ENCODE measurements around the gene PRIMPOL.
"Not testable (repeated sequence)": the region's sequence is repeated elsewhere in the genome, so short reads cannot be mapped to it uniquely, and the experiment has no call there.

Gene PRIMPOL, protein sequence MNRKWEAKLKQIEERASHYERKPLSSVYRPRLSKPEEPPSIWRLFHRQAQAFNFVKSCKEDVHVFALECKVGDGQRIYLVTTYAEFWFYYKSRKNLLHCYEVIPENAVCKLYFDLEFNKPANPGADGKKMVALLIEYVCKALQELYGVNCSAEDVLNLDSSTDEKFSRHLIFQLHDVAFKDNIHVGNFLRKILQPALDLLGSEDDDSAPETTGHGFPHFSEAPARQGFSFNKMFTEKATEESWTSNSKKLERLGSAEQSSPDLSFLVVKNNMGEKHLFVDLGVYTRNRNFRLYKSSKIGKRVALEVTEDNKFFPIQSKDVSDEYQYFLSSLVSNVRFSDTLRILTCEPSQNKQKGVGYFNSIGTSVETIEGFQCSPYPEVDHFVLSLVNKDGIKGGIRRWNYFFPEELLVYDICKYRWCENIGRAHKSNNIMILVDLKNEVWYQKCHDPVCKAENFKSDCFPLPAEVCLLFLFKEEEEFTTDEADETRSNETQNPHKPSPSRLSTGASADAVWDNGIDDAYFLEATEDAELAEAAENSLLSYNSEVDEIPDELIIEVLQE

DNA sequence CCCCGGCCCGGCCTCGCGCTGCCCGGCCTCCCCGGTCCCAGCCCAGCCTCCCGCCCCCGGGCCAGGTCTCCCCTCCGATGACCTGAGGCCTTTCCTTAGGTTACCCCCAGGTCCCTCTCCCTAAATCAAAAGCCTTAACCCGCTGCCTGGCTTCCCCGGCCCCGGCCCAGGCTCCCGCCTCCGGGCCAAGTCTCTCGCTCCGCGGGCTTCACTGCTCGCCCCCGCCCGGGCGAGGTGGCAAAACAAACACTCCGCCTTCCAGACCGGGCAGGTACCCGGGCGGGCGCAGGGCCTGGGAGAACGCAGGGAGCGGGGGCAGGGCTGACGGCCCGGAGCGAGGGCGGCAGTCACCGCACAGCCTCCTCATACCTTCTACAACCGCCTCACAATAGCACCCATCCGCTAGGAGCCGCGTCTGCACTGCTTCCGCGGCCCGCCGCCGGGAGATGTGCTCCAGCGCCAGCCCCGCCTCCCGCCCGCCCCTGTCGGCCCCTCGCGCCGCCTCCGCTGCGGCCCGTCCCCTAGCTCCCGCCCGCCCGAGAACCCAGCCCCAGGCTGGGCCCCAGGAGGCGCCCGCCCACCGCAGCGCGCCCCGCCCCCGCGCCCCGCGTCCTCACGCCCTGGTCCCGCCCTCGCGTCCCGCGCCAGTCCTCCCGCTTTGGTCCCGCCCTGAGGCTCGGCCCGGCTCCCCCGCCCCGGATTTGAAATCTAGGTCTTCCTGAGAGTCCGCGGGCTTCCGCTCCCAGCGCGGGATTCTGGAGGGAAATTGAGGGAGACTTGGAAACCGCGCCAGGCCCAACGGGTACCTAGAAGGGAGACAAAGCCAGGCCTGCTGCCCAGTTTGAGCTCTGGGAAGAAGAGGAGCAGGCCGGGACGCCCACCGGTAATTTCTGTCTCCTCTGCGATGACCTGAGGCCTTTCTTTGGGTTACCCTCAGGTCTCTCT is at the start of gene PRIMPOL, which contains the start of gene CASP3:
Gene PRIMPOL, plus strand, starts transcription at position 713 of the 945 bp plus-strand sequence. CDS start 7,403 bp downstream, outside the sequence.
Gene CASP3, minus strand, starts transcription at position 422 of the 945 bp plus-strand sequence. CDS start 10,994 bp downstream, outside the sequence.
- DNase-seq (ENCODE audit: low read depth, low spot score), result peak; percentile 86

DNA sequence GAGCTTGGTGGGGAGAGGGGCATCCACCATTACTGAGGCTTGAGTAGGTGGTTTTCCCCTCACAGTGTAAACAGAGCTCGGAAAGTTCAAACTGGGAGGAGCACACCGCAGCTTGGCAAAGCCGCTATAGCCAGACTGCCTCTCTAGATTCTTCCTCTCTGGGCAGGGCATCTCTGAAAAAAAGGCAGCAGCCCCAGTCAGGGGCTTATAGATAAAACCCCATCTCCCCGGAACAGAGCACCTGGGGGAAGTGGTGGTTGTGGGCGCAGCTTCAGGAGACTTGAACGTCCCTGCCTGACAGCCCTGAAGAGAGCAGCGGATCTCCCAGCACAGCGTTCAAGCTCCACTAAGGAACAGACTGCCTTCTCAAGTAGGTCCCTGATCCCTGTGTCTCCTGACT is 48.6 kb upstream of the PRIMPOL start:
- not testable (repeated sequence) for DNase-seq (ENCODE audit: low read depth, low spot score)

DNA sequence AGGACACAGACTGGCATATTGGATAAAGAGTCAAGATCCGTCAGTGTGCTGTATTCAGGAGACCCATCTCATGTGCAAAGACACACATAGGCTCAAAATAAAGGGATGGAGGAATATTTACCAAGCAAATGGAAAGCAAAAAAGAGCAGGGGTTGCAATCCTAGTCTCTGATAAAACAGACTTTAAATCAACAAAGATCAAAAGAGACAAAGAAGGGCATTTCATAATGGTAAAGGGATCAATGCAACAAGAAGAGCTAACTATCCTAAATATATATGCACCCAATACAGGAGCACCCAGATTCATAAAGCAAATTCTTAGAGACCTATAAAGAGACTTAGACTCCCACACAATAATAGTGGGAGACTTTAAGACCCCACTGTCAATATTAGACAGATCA is 46.7 kb upstream of the PRIMPOL start:
- not testable (repeated sequence) for DNase-seq (ENCODE audit: low read depth, low spot score)

DNA sequence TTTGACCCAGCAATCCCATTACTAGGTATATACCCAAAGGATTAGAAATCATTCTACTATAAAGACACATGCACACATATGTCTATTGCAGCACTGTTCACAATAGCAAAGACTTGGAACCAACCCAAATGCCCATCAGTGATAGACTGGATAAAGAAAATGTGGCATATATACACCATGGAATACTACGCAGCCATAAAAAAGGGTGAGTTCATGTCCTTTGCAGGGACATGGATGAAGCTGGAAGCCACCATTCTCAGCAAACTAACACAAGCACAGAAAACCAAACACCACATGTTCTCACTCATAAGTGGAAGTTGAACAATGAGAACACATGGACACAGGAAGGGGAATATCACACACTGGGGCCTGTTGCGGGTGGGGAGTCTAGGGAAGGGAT is 42.1 kb upstream of the PRIMPOL start:
- DNase-seq (ENCODE audit: low read depth, low spot score), result not testable (repeated sequence)

DNA sequence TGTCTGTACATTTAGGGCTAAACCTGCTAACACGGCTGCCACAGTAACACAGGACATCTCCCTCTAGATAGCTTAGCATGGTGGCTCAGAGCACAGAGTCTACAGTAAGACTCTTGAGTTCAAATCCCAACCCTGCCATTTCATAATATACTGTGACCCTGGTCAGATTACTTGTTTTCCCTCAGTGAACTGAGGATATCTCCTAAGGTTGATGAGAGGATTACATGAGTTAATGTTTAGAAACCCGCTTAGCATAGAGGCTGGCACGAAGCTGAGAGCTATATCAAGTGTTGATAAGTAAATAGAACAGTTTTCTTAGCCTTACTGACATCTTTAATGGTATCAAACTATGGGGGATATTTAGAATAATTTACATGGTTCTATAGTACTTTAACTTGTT is 37.5 kb upstream of the PRIMPOL start:
- DNase-seq (ENCODE audit: low read depth, low spot score), result no peak

DNA sequence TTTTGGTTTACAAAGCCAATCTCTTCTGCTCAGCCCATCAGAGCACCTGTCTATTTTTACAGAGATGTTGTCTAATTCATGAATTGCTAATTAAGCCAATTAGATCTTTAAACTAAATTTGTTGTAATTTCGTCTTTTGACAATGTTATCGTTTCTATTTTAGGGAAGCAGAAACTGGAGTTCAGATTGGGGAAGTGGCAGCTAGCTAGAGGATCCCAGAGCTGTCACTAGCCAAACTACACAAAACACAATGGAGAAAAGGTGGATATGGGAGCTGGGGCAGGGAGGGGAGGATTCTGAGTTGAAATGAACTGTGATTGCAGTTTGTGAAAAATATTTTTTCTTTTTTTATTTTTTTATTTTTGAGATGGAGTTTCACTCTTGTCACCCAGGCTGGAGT is 36.1 kb upstream of the PRIMPOL start:
- no peak for DNase-seq (ENCODE audit: low read depth, low spot score)

DNA sequence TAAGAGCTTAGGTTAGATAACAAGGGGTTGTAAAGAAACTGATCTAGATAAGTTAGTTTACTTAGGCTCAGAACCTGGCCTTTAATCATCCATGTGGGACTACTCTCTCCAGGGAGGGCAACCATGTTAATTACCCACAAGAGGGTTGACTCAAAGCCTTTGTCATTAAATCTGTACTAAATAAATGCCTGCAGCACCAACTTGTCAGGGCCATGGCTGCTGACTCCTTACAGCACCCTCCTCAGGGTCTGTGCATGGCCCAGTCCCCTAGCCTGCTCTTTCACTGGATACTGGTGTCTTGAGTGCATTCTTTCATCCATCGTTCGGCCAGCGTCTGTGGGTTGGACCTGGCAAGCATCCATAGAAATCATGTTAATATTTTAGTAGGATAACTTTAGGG is 35.0 kb upstream of the PRIMPOL start:
- DNase-seq (ENCODE audit: low read depth, low spot score), result no peak

DNA sequence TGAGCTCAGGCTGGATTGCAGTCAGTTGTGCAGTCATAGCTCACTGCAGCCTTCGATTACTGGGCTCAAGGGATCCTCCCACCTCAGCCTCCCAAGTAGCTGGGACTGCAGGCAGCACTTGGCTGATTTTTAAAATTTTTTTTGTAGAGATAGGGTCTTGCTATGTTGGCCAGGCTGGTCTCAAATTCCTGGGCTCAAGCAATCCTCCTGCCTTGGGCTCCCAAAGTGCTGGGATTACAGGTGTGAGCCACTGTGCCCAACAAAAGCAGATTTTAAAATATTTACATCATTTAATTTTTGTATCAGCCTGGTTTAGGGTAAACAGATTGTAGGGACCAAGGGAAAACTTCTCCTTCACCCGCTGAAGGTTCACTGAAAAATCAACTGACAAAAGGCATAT is 33.4 kb upstream of the PRIMPOL start:
- DNase-seq (ENCODE audit: low read depth, low spot score), result not testable (repeated sequence)

DNA sequence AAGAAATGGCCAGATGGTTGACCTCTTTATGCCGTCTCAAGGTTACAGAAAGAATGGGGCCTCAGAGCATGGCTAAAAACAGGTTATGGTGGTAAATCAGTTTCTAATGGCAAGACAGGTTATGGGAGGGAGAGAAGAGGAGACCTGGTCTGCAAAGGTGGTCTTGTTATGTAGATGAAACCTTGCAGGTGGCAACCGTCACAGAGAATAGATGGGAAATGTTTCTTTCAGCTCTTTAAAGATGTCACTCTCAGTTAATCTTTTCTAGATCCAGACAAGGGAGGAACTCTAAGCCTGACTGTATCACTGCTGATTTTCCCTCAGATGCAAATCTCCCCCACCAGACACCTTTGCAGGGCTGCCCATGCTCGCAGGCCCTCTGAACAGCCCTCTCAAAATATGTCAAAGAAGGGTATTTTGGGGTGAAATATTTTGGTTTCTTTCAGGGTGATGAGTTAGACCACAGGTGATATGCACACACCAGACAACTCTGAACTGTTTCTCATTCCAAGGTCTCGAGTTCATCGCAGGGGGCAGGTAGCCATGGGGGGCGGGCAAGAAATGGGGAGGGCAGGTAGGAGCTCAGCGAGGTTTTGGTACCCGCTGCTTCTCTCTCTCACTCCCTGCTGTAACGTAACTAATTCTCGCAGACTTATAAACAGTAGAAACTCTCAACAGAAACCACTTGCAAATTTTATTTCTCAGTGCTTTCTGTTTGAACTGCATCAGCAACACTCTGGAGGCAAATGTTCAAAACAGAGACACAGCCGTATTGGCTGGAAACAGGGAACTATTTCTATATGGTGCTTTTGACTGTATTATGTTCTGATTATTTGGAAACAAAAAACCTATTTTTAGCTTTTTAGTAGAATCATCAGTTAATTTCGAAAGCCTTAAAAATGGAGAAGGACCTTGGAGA is 32.6 kb upstream of the PRIMPOL start:
- DNase-seq (ENCODE audit: low read depth, low spot score), result no peak

DNA sequence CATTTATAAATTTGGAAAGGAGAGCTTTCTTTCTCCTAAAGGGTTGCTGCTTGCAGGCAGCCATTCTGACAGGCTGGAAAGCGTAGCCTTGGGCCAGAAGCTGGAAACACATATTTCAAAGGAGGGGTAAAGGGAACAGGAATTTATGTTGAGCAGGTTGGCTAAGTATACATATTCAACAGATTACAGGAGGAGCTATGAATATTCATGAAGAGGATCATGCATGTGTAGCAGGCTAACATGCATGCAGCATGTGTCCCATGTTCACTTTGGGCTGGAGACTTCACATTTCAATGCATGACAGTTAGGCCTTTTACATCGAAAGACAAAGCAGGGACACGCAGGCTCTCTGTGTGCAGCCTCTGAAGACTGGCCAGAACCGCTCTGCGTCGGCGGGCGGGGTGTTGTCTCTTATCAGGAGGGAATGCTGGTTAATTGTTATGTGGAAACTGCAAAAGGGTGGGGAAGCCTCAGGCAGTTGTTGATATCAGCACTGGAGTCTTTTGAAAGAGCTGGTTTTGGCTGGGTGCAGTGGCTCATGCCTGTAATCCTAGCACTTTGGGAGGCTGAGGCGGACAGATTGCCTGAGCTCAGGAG is 31.8 kb upstream of the PRIMPOL start:
- no peak for DNase-seq (ENCODE audit: low read depth, low spot score)

DNA sequence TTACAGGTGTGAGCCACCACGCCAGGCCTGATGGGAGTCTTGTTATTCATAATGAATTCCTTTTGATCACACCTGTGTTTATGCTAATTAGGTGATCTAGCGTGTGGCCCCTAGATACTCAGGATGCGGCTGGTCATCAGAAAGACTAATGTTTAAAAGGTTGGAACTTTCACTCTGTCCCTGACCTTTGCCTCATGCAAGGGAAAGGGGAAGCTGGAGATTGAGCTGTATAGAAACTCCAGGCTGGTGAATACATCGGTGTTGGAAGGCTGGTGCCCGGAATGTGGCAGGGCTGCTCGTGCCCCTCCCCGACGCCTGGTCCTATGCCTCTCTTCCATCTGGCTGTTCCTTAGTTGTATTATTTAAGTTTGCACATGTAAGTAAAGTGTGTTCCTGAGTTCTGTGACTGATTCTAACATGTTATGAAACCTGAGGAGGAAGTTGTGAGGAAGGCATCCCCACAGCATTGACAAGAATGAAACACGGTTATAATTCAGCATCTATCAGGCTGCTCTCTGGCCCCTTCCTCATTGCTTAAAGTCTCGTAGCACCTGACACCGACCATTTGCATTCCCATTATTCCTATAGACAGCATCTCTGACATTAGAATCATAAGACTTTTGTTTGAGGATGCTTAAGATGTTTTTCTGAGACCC is 29.2 kb upstream of the PRIMPOL start:
- no peak for DNase-seq (ENCODE audit: low read depth, low spot score)

DNA sequence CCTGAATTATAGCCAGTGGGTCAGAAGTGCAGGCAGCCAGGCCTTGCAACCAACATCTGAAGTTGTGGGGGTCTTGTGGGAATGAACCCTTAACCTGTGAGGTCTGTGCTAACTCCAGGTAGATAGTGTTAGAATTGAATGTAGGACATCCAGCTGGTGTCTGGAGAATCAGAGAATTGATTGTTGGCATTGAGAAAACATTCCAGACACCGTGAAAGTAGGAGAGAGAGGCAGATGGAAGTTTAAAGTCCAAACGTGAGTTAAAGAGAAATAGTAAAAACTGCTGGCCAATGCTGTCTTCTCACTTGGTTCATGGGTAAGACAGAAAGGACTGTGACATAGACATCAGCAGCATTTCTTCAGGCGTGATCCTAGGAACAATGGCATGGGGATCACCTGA is 28.0 kb upstream of the PRIMPOL start:
- DNase-seq (ENCODE audit: low read depth, low spot score), result no peak

DNA sequence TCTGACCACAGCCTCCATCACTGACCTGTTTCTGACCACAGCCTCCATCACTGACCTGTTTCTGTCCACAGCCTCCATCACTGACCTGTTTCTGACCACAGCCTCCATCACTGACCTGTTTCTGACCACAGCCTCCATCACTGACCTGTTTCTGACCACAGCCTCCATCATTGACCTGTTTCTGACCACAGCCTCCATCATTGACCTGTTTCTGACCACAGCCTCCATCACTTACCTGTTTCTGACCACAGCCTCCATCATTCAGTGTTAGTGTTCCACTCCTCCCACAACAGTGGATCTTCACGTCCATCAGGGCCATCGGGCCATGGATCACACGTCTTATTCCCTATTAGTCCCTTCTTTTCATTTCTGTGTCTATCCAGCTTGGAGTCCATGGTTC is 25.0 kb upstream of the PRIMPOL start:
- not testable (repeated sequence) for DNase-seq (ENCODE audit: low read depth, low spot score)

DNA sequence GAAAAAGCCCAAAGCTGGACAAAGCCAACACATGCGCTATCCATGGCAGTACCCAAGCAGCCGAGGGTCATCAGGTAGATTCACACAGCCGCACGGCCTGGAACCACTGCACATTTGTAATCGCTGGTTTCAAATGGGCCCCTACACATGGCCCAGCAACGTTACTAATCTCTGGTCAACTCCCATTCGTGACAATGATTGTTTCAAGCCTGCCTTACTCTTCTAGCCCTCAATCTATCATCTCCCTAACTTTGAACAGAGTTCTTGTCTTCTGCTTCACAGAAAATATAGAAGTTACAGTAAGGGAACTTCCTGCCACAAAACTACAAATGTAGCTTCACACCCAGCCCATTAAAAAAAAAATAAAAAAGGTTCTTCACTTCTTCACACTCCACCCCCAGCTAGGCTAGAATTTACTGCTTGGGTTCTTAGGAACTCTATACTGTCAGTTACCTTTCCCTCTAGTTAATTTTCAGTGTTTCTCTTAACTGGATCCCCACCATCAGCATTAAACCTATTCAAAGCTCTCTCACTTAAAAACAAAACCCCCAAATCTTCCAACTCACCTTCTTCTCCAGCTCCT is 24.5 kb upstream of the PRIMPOL start:
- DNase-seq (ENCODE audit: low read depth, low spot score), result no peak

DNA sequence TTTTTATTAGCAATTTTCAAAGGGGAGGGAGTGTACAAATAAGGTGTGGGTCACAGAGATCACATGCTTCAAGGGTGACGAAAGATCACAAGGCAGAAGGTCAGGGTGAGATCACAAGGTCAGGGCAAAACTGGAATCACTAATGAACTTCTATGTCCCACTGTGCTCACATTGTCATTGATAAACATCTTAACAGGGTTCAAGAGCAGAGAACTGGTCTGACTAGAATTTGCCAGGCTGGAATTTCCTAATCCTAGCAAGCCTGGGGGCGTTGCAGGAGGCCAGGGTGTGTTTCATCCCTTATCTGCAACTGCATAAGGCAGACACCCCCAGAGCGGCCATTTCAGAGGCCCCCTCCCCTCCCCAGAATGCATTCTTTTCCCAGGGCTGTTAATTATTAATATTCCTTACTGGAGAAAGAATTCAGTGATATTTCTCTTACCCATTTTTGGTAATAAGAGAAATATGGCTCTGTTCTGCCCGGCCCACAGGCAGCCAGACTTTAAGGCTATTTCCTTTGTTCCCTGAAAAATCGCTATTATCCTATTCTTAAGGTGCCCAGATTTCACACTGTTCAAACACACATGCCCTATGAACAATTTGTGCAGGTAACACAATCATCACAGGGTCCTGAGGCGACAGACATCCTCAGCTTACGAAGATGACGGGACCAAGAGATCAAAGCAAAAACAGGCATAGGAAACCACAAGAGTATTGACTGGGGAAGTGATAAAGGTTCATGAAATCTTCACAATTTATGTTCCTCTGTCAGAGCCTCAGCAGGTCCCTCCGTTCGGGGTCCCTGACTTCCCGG is 23.5 kb upstream of the PRIMPOL start:
- DNase-seq (ENCODE audit: low read depth, low spot score), result not testable (repeated sequence)

DNA sequence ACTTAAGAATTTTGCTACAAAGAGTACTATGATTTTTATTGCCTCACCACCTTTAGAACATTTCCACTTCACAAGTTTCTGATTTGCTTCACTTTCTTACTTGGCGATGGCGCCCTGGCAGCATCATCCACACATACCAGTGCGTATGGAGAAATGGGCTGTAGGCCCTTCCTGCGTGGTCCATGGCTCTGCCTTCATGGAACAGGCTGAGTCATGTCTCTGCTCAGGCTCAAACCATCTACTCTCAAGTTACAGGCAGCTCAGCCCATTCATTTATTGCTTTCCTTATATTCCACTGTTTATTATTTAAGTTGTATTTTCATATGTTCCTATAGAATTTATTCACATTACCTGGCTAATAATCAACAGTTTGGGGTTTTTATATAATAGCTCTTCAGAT is 21.4 kb upstream of the PRIMPOL start:
- no peak for DNase-seq (ENCODE audit: low read depth, low spot score)

DNA sequence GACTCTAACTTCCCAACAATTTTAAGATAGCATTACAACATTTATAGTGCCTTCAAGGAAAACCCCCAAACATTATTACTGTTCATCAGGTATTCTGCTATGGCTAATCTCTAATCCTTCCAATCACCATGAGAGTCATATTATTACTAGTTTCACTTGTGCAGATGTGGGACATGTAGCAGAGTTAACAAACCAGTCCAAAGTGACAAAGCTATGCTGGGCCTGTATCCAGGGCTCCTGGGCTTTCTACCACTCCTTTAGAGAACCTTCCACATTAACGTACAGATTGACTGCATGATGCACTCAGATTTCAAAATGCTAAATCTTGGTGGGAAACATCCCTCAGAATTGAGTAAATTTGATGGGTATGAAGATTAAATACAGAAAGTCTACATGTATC is 16.7 kb upstream of the PRIMPOL start:
- DNase-seq (ENCODE audit: low read depth, low spot score), result no peak

DNA sequence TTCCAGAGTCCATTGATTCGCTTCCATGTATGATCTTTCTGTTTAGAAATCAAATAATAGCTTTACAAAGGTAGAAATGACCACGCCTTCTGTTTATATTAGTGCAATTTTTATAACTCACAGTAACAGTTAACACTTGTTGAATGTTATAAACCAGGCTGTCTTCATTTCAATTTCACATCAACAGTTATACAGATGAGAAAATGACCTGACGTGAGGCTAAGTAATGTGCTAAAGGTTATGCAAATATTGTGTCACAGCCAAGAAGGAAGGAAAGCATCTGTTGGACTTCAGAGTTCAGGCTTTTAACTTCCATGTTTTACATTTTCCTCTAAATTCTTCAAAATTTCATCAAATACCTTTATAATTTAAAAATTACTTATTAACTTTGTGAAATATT is 14.2 kb upstream of the PRIMPOL start:
- DNase-seq (ENCODE audit: low read depth, low spot score), result no peak

DNA sequence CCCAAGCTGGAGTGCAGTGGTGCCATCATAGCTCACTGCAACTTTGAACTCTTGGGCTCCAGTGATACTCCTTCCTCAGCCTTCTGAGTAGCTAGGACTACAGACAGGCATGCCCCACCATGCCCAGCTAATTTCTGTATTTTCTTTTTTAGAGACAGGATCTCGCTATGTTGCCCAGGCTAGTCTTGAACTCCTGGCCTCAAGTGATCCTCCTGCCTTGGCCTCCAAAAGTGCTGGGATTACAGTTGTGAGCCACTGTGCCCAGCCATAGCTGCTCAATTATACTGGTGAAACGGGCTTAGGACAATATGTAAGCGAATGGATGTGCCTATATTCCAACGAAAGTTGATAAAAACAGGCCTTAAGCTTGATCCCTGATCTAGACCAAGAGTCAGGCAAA is 13.4 kb upstream of the PRIMPOL start:
- DNase-seq (ENCODE audit: low read depth, low spot score), result no peak

Measured in activated CD4-positive, CD25-positive, alpha-beta regulatory T cell treated with anti-CD3 and anti-CD28 coated beads, Interleukin-2, amount 50 U/mL, for 16 hours (primary cell).